K562 (cell line): ENCODE measurements around the gene SLC13A3. TPM values are rescaled to one million over a fixed set of nuclear protein-coding genes. Genes with fewer than 3 reads are reported as not detected.

Experiments
- CXXC5 ChIP-seq: fragments of 250-450 bp; sonication (Bioruptor Pico); IDR thresholded peaks from 2 replicates; pipeline ENCODE4 v1.8.0; 2022; ENCODE audit warnings: inconsistent platforms, mild to moderate bottlenecking, moderate library complexity
- FIP1L1 ChIP-seq: fragments of 200-400 bp; formaldehyde crosslinking; IDR thresholded peaks from 2 replicates; pipeline ENCODE4 v1.6.1; 2018; ENCODE audit warnings: mild to moderate bottlenecking, low read depth, low read length; ENCODE audit not compliant: poor library complexity, severe bottlenecking
- HNRNPH1 ChIP-seq: fragments of 200-400 bp; formaldehyde crosslinking; optimal IDR thresholded peaks from 2 replicates; pipeline ENCODE3; 2017; ENCODE audit warnings: low read depth, mild to moderate bottlenecking, low read length, moderate library complexity
- PCBP1 ChIP-seq: fragments of 200-400 bp; formaldehyde crosslinking; IDR thresholded peaks from 2 replicates; pipeline ENCODE4 v1.6.1; 2018; ENCODE audit warnings: mild to moderate bottlenecking, low read depth, low read length; ENCODE audit not compliant: poor library complexity, severe bottlenecking
- PRMT5 ChIP-seq: sonication (generic); formaldehyde crosslinking; IDR thresholded peaks from 2 replicates; pipeline ENCODE4 v1.5.0; 2020; ENCODE audit warnings: missing genetic modification reagents
- SLC30A9 ChIP-seq: fragments of 250-450 bp; sonication (Bioruptor Pico); IDR thresholded peaks from 2 replicates; pipeline ENCODE4 v1.8.0; 2022; ENCODE audit warnings: mild to moderate bottlenecking, moderate library complexity
- SMC3 ChIP-seq: conservative IDR thresholded peaks from 2 replicates; pipeline ENCODE4 v1.6.1; 2011; ENCODE audit warnings: low read depth, low read length, improper control_type of control experiment; ENCODE audit not compliant: insufficient read depth
- STAT5A ChIP-seq: IDR thresholded peaks from 2 replicates; pipeline ENCODE4 v1.6.1; 2012; ENCODE audit warnings: low read length, inconsistent platforms, borderline replicate concordance
- TCF15 ChIP-seq: fragments of 250-450 bp; sonication (Bioruptor Pico); IDR thresholded peaks from 2 replicates; pipeline ENCODE4 v1.8.0; 2022; ENCODE audit warnings: moderate library complexity, mild to moderate bottlenecking, inconsistent platforms
- TCF7L2 ChIP-seq: fragments of 150-350 bp; IDR thresholded peaks from 2 replicates; pipeline ENCODE4 v1.6.1; 2016; ENCODE audit warnings: low read depth, mild to moderate bottlenecking, low read length, moderate library complexity
- ZBTB9 ChIP-seq: fragments of 450-650 bp; formaldehyde crosslinking; IDR thresholded peaks from 2 replicates; pipeline ENCODE4 v1.4.0; 2020; ENCODE audit warnings: mild to moderate bottlenecking, moderate library complexity
- ZNF239 ChIP-seq: fragments of 250-450 bp; sonication (Bioruptor Pico); IDR thresholded peaks from 2 replicates; pipeline ENCODE4 v1.4.0; 2020; ENCODE audit warnings: mild to moderate bottlenecking
- ZNF655 ChIP-seq: fragments of 250-450 bp; sonication (Bioruptor Pico); IDR thresholded peaks from 2 replicates; pipeline ENCODE4 v1.5.0; 2021
- polyA plus RNA-seq, 8 experiments: library from polyadenylated mRNA; depleted of rRNA in 4 of 8; stranded (reverse) in 5 of 8; unstranded in 3 of 8; fragments of >200 nt; fragmentation: Nextera tagmentation in 2 of 8; fragmentation: Illumina TruSeq in 1 of 8; extraction: Ambion mirVana in 2 of 8; extraction: Trizol in 1 of 8; gene quantifications; 2 replicates each; pipeline versions ENCODE4 v1.2.1 to v1.2.3, GENCODE V29; 2011 to 2014; ENCODE audit warnings: inconsistent platforms in 1 of 8, missing spikeins in 1 of 8
- total RNA-seq, 7 experiments: library from RNA; depleted of rRNA in 6 of 7; stranded (reverse); fragments of >200 nt in 6 of 7; fragmentation: Illumina TruSeq in 2 of 7; extraction: Trizol in 2 of 7; gene quantifications; 2 replicates each; pipeline versions ENCODE4 v1.2.1 to v1.2.3, GENCODE V29; 2011 to 2021; ENCODE audit warnings: low replicate concordance in 1 of 7
- TF ChIP-seq, protein P1 (sequence below): fragments of 450-650 bp; conservative IDR thresholded peaks from 2 replicates; pipeline ENCODE4 v1.6.1; 2016; ENCODE audit warnings: missing genetic modification characterization, low read depth, mild to moderate bottlenecking, control low read depth, missing compliant biosample characterization
- TF ChIP-seq, protein P2 (sequence below): fragments of 250-450 bp; sonication (Bioruptor Pico); IDR thresholded peaks from 2 replicates; pipeline ENCODE4 v1.4.0; 2020; ENCODE audit warnings: borderline replicate concordance
- TF ChIP-seq, protein P3 (sequence below), 2 experiments: fragments of 200-800 bp in 1 of 2; sonication (Bioruptor generic) in 1 of 2; sonication (generic) in 1 of 2; formaldehyde crosslinking in 1 of 2; IDR thresholded peaks in 1 of 2; conservative IDR thresholded peaks in 1 of 2; 2 replicates each; pipeline versions ENCODE4 v1.5.0 to v1.6.1; 2016 to 2020; ENCODE audit warnings: missing compliant biosample characterization in 1 of 2, missing genetic modification characterization in 1 of 2, missing genetic modification reagents in 1 of 2
- TF ChIP-seq, protein P4 (sequence below): fragments of 450-650 bp; IDR thresholded peaks from 2 replicates; pipeline ENCODE4 v1.6.1; 2014; ENCODE audit warnings: low read depth, mild to moderate bottlenecking, moderate library complexity, borderline replicate concordance

The SLC13A3 gene
- total and polyA plus RNA-seq, 9 of the 15 experiments (the other 6 are each of a cell fraction or from before 2014, with no cell fraction given) = 5.5 to 16.4 (median 8.5) TPM

DNA sequence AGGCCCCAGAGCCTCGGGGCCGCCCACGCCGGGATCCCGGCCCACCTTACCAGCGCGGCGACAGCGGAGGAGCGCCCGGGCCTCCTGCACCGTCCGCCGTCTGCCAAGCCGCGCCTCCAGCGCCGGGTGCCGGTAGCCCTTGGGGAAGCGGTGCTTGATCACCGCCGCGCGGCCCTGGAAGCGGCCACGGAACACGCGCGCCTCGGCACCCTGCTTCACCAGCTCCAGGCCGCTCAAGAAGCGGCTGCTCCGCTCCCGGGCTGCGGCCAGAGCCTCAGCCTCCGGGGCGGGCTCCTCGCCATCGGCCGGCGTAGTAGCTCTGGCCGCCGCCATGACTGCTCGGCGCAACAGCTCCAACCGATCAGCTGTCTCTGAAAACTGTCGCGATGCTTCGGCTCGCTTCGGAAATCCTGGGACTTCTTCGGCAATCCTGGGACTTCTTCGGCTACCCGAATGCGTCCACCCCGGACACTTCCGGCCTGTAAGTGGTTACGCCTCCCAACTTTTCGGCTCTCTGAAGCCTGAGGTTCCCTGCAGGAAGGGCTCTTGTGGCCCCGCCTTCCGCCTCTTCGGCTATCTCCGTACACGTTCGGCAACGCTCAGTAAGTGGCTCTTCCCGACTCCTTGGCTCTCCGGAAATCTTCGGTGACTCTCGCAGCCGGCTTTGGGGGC lies 38.0 kb upstream of the SLC13A3 start, which contains the start of gene TP53RK (continued):
- no peak for TF ChIP-seq ZNF655 (CRISPR knock-in tag)
- TF ChIP-seq TCF15 = no peak
- no peak for TF ChIP-seq ZBTB9
- TF ChIP-seq STAT5A = no peak
- TF ChIP-seq ZNF239 (CRISPR knock-in tag) = no peak
- TF ChIP-seq FIP1L1 = peak; percentile 68
- TF ChIP-seq, protein P1, sequence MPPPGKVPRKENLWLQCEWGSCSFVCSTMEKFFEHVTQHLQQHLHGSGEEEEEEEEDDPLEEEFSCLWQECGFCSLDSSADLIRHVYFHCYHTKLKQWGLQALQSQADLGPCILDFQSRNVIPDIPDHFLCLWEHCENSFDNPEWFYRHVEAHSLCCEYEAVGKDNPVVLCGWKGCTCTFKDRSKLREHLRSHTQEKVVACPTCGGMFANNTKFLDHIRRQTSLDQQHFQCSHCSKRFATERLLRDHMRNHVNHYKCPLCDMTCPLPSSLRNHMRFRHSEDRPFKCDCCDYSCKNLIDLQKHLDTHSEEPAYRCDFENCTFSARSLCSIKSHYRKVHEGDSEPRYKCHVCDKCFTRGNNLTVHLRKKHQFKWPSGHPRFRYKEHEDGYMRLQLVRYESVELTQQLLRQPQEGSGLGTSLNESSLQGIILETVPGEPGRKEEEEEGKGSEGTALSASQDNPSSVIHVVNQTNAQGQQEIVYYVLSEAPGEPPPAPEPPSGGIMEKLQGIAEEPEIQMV (tag) = no peak
- TF ChIP-seq, protein P2, sequence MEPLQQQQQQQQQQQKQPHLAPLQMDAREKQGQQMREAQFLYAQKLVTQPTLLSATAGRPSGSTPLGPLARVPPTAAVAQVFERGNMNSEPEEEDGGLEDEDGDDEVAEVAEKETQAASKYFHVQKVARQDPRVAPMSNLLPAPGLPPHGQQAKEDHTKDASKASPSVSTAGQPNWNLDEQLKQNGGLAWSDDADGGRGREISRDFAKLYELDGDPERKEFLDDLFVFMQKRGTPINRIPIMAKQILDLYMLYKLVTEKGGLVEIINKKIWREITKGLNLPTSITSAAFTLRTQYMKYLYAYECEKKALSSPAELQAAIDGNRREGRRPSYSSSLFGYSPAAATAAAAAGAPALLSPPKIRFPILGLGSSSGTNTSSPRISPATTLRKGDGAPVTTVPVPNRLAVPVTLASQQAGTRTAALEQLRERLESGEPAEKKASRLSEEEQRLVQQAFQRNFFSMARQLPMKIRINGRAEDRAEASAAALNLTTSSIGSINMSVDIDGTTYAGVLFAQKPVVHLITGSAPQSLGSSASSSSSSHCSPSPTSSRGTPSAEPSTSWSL (CRISPR knock-in tag) = no peak
- no peak for TF ChIP-seq SLC30A9 (CRISPR knock-in tag)
- TF ChIP-seq, protein P3, sequence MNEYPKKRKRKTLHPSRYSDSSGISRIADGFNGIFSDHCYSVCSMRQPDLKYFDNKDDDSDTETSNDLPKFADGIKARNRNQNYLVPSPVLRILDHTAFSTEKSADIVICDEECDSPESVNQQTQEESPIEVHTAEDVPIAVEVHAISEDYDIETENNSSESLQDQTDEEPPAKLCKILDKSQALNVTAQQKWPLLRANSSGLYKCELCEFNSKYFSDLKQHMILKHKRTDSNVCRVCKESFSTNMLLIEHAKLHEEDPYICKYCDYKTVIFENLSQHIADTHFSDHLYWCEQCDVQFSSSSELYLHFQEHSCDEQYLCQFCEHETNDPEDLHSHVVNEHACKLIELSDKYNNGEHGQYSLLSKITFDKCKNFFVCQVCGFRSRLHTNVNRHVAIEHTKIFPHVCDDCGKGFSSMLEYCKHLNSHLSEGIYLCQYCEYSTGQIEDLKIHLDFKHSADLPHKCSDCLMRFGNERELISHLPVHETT (CRISPR knock-in tag; conservative IDR thresholded peaks at IDR 0.05 in 1 of 2, IDR thresholded peaks at IDR 0.05 in 1 of 2) = no peak
- TF ChIP-seq SMC3 = no peak
- TF ChIP-seq CXXC5 (CRISPR knock-in tag) = peak; percentile 66
- no peak for TF ChIP-seq PRMT5 (CRISPR knock-in tag)
- TF ChIP-seq HNRNPH1 = no peak
- no peak for TF ChIP-seq TCF7L2
- peak; percentile 66 for TF ChIP-seq PCBP1
- TF ChIP-seq, protein P4, sequence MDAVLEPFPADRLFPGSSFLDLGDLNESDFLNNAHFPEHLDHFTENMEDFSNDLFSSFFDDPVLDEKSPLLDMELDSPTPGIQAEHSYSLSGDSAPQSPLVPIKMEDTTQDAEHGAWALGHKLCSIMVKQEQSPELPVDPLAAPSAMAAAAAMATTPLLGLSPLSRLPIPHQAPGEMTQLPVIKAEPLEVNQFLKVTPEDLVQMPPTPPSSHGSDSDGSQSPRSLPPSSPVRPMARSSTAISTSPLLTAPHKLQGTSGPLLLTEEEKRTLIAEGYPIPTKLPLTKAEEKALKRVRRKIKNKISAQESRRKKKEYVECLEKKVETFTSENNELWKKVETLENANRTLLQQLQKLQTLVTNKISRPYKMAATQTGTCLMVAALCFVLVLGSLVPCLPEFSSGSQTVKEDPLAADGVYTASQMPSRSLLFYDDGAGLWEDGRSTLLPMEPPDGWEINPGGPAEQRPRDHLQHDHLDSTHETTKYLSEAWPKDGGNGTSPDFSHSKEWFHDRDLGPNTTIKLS = peak; percentile 71
